Measurements from ENCODE around the gene HOXD12.

DNA sequence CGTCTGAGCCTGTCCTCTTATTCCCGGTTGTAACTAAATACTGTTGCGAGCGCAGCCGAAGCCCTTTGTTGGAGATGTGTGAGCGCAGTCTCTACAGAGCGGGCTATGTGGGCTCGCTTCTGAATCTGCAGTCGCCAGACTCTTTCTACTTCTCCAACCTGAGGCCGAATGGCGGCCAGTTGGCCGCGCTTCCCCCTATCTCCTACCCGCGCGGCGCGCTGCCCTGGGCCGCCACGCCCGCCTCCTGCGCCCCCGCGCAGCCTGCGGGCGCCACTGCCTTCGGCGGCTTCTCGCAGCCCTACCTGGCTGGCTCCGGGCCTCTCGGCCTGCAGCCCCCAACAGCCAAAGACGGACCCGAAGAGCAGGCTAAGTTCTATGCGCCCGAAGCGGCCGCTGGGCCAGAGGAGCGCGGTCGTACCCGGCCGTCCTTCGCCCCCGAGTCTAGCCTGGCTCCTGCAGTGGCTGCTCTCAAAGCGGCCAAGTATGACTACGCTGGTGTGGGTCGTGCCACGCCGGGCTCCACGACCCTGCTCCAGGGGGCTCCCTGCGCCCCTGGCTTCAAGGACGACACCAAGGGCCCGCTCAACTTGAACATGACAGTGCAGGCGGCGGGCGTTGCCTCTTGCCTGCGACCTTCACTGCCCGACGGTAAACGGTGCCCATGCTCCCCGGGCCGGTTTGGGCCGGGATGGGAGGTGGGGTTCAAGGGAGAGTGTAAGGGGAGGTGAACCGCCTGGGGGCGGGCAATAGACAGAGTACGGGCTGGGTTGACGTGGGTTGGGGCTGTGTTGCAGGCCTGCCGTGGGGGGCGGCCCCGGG lies at the start of gene HOXD12:
- TF ChIP-seq POLR2A (IDR thresholded peaks at IDR 0.05), result no peak
- TF ChIP-seq, protein P1, sequence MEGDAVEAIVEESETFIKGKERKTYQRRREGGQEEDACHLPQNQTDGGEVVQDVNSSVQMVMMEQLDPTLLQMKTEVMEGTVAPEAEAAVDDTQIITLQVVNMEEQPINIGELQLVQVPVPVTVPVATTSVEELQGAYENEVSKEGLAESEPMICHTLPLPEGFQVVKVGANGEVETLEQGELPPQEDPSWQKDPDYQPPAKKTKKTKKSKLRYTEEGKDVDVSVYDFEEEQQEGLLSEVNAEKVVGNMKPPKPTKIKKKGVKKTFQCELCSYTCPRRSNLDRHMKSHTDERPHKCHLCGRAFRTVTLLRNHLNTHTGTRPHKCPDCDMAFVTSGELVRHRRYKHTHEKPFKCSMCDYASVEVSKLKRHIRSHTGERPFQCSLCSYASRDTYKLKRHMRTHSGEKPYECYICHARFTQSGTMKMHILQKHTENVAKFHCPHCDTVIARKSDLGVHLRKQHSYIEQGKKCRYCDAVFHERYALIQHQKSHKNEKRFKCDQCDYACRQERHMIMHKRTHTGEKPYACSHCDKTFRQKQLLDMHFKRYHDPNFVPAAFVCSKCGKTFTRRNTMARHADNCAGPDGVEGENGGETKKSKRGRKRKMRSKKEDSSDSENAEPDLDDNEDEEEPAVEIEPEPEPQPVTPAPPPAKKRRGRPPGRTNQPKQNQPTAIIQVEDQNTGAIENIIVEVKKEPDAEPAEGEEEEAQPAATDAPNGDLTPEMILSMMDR (IDR thresholded peaks at IDR 0.05), result no peak
